Lower leg skin (tissue), 3 donors: Measurements from ENCODE around the gene ENTPD7.

Experiments
- POLR2A ChIP-seq, 2 donors: fragments of 450-650 bp; IDR thresholded peaks; one replicate each; pipeline ENCODE4 v1.6.1; 2016 to 2017; ENCODE audit warnings: antibody characterized with exemption in 2 of 2, mild to moderate bottlenecking in 1 of 2, moderate library complexity in 1 of 2
- TF ChIP-seq, protein P1 (sequence below), 3 donors: fragments of 450-650 bp; IDR thresholded peaks; one replicate each; pipeline ENCODE4 v1.5.1; 2016; ENCODE audit warnings: antibody characterized with exemption in 3 of 3, mild to moderate bottlenecking in 3 of 3, moderate library complexity in 2 of 3

DNA sequence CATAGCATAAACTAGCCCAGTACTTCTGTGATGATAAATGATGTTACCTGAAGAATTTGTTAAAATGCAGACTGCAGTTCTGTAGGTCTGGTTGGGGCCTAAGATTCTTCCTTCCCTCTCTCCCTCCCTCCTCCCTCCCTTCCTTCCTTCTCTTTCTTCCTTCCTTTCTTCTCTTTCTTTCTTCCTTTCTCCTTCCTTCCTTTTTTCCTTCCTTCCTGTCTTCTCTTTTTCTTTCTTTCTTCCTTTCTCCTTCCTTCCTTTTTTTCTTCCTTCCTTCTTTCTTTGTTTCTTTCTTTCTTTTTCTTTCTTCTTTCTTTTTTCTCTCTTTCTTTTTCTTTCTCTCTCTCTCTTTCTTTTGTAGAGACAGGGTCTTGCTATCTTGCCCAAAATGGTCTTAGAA is 35.4 kb upstream of the ENTPD7 start:
- TF ChIP-seq, protein P1, sequence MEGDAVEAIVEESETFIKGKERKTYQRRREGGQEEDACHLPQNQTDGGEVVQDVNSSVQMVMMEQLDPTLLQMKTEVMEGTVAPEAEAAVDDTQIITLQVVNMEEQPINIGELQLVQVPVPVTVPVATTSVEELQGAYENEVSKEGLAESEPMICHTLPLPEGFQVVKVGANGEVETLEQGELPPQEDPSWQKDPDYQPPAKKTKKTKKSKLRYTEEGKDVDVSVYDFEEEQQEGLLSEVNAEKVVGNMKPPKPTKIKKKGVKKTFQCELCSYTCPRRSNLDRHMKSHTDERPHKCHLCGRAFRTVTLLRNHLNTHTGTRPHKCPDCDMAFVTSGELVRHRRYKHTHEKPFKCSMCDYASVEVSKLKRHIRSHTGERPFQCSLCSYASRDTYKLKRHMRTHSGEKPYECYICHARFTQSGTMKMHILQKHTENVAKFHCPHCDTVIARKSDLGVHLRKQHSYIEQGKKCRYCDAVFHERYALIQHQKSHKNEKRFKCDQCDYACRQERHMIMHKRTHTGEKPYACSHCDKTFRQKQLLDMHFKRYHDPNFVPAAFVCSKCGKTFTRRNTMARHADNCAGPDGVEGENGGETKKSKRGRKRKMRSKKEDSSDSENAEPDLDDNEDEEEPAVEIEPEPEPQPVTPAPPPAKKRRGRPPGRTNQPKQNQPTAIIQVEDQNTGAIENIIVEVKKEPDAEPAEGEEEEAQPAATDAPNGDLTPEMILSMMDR (IDR thresholded peaks at IDR 0.05) = no peak
- TF ChIP-seq POLR2A (IDR thresholded peaks at IDR 0.05) = no peak
